K562 (cell line): ENCODE data around the gene MGST2. TPM values are rescaled to one million over a fixed set of nuclear protein-coding genes. Genes with fewer than 3 reads are reported as not detected.
A peak's percentile ranks its signal among the peaks of the same experiment; 100 is the strongest.

Source experiments
- ATF1 ChIP-seq, 2 experiments: fragments of 450-650 bp in 1 of 2; IDR thresholded peaks; 2 replicates each; pipeline ENCODE4 v1.6.1; 2016; ENCODE audit warnings: missing compliant biosample characterization in 1 of 2, missing genetic modification characterization in 1 of 2
- CEBPB ChIP-seq: fragments of 450-650 bp; IDR thresholded peaks from 2 replicates; pipeline ENCODE4 v1.6.1; 2016; ENCODE audit warnings: missing genetic modification characterization, missing compliant biosample characterization
- CTCF ChIP-seq, 3 experiments: IDR thresholded peaks in 2 of 3; conservative IDR thresholded peaks in 1 of 3; 2 replicates each; pipeline ENCODE4 v1.5.1; 2011 to 2012; ENCODE audit warnings: low read length in 3 of 3, mild to moderate bottlenecking in 3 of 3, control low read depth in 2 of 3, improper control_type of control experiment in 1 of 3, inconsistent platforms in 1 of 3, low read depth in 1 of 3, mixed read lengths in 1 of 3, moderate library complexity in 1 of 3; ENCODE audit not compliant: insufficient read depth in 2 of 3
- EGR1 ChIP-seq: fragments of 450-650 bp; conservative IDR thresholded peaks from 2 replicates; pipeline ENCODE4 v1.6.1; 2017; ENCODE audit warnings: mild to moderate bottlenecking
- FOXP4 ChIP-seq: sonication (generic); formaldehyde crosslinking; IDR thresholded peaks from 2 replicates; pipeline ENCODE4 v1.8.0; 2022; ENCODE audit warnings: mild to moderate bottlenecking, missing genetic modification reagents, borderline replicate concordance
- JUND ChIP-seq, 2 experiments: IDR thresholded peaks; 2 replicates in 1 of 2; 3 replicates in 1 of 2; pipeline ENCODE4 v1.6.1; 2011; ENCODE audit warnings: borderline replicate concordance in 2 of 2, low read depth in 2 of 2, low read length in 2 of 2, improper control_type of control experiment in 1 of 2, missing biosample characterization in 1 of 2, missing genetic modification characterization in 1 of 2, missing genetic modification reagents in 1 of 2
- MIER1 ChIP-seq: fragments of 450-650 bp; IDR thresholded peaks from 2 replicates; pipeline ENCODE4 v1.6.1; 2016; ENCODE audit warnings: antibody characterized with exemption, mild to moderate bottlenecking, low read depth
- PPARD ChIP-seq: fragments of 250-450 bp; sonication (Bioruptor Pico); IDR thresholded peaks from 2 replicates; pipeline ENCODE4 v1.8.0; 2022; ENCODE audit warnings: inconsistent platforms, mild to moderate bottlenecking, moderate library complexity
- TBP ChIP-seq: optimal IDR thresholded peaks from 2 replicates; pipeline ENCODE3; 2011; ENCODE audit warnings: low read depth, low read length, improper control_type of control experiment
- ZFPM2 ChIP-seq: fragments of 250-450 bp; sonication (Bioruptor Pico); IDR thresholded peaks from 2 replicates; pipeline ENCODE4 v1.5.1; 2022; ENCODE audit warnings: mild to moderate bottlenecking
- ZNF436 ChIP-seq: fragments of 250-450, 450-650 bp; sonication (Bioruptor Pico); formaldehyde crosslinking; IDR thresholded peaks from 2 replicates; pipeline ENCODE4 v1.7.0; 2020; ENCODE audit warnings: mild to moderate bottlenecking
- polyA plus RNA-seq, 8 experiments: library from polyadenylated mRNA; depleted of rRNA in 4 of 8; stranded (reverse) in 5 of 8; unstranded in 3 of 8; fragments of >200 nt; fragmentation: Nextera tagmentation in 2 of 8; fragmentation: Illumina TruSeq in 1 of 8; extraction: Ambion mirVana in 2 of 8; extraction: Trizol in 1 of 8; gene quantifications; 2 replicates each; pipeline versions ENCODE4 v1.2.1 to v1.2.3, GENCODE V29; 2011 to 2014; ENCODE audit warnings: inconsistent platforms in 1 of 8, missing spikeins in 1 of 8
- total RNA-seq, 7 experiments: library from RNA; depleted of rRNA in 6 of 7; stranded (reverse); fragments of >200 nt in 6 of 7; fragmentation: Illumina TruSeq in 2 of 7; extraction: Trizol in 2 of 7; gene quantifications; 2 replicates each; pipeline versions ENCODE4 v1.2.1 to v1.2.3, GENCODE V29; 2011 to 2021; ENCODE audit warnings: low replicate concordance in 1 of 7

Gene MGST2
- total and polyA plus RNA-seq, 9 of the 15 experiments (the other 6 are each of a cell fraction or from before 2014, with no cell fraction given): 38.7 to 115 (median 84.6) TPM

GRCh38 chr4:139740531-139741041 is 75.0 kb downstream of the MGST2 start (continued):
- no peak for TF ChIP-seq EGR1
- TF ChIP-seq ZNF436: no peak
- TF ChIP-seq PPARD (CRISPR knock-in tag): no peak
- peak; percentile 96 for TF ChIP-seq CEBPB (tag)
- TF ChIP-seq JUND (IDR thresholded peaks at IDR 0.05; ENCODE audit: borderline replicate concordance, low read depth, low read length): peak; percentile 62
- peak; percentile 84; the same call in 2 of the 3 replicates for TF ChIP-seq JUND (tag; IDR thresholded peaks at IDR 0.05; ENCODE audit: borderline replicate concordance, low read depth, low read length)
- peak; percentile 36 to 68 (median 37); a peak in 3 of 6 replicates for TF ChIP-seq CTCF (IDR thresholded peaks at IDR 0.05 in 2 of 3, conservative IDR thresholded peaks at IDR 0.05 in 1 of 3; ENCODE audit: insufficient read depth in 2 of 3, low read depth in 1 of 3, low read length in 3 of 3)
- TF ChIP-seq ATF1 (CRISPR knock-in tag; IDR thresholded peaks at IDR 0.05): no peak
- peak; percentile 50 for TF ChIP-seq ATF1 (tag; IDR thresholded peaks at IDR 0.05)
- no peak for TF ChIP-seq MIER1
- no peak for TF ChIP-seq ZFPM2
- no peak for TF ChIP-seq TBP
- no peak for TF ChIP-seq FOXP4 (CRISPR knock-in tag)
